HG03558 (cell line): ENCODE measurements around the gene PDK2.

Experiments
- ATAC-seq: cut with Tn5 transposase; IDR thresholded peaks from one replicate; pipeline ENCODE4 v1.9.1; 2021; ENCODE audit warnings: moderate number of reproducible peaks; ENCODE audit not compliant: unreplicated experiment; ENCODE audit errors: extremely low read depth

PDK2 gene

GRCh38 chr17:50097455-50097854 is 2.3 kb downstream of the PDK2 start:
- ATAC-seq, result no peak

GRCh38 chr17:50097926-50098325 is 2.8 kb downstream of the PDK2 start:
- ATAC-seq, result no peak

- no peak for ATAC-seq
Observed at GRCh38 chr17:50098583-50098982, 3.4 kb downstream of the PDK2 start.

- no peak for ATAC-seq
Observed at GRCh38 chr17:50099003-50099402, 3.9 kb downstream of the PDK2 start.

- no peak for ATAC-seq
Observed at GRCh38 chr17:50100480-50100883, 5.3 kb downstream of the PDK2 start.

GRCh38 chr17:50100921-50101345 is 5.8 kb downstream of the PDK2 start:
- ATAC-seq, result no peak

GRCh38 chr17:50101346-50102163 is 6.4 kb downstream of the PDK2 start:
- ATAC-seq, result no peak

- no peak for ATAC-seq
Observed at GRCh38 chr17:50102164-50102991, 7.2 kb downstream of the PDK2 start.

- ATAC-seq, result no peak
Observed at GRCh38 chr17:50103252-50103651, 8.1 kb downstream of the PDK2 start.

GRCh38 chr17:50103941-50104340 is 8.8 kb downstream of the PDK2 start:
- no peak for ATAC-seq

- no peak for ATAC-seq
Observed at GRCh38 chr17:50105811-50106210, 10.7 kb downstream of the PDK2 start.

GRCh38 chr17:50106393-50107131 is 11.4 kb downstream of the PDK2 start:
- no peak for ATAC-seq

GRCh38 chr17:50107790-50108414 is 12.8 kb downstream of the PDK2 start:
- no peak for ATAC-seq

GRCh38 chr17:50108556-50108955 is 13.4 kb downstream of the PDK2 start:
- no peak for ATAC-seq

- ATAC-seq, result no peak
Observed at GRCh38 chr17:50109207-50109606, 14.1 kb downstream of the PDK2 start.

- ATAC-seq, result no peak
Observed at GRCh38 chr17:50109785-50110184, 14.6 kb downstream of the PDK2 start.

GRCh38 chr17:50110591-50111349 is 15.6 kb downstream of the PDK2 start:
- ATAC-seq, result no peak

GRCh38 chr17:50111673-50112655 is 16.8 kb downstream of the PDK2 start:
- ATAC-seq, result no peak
